H1 (cell line): ENCODE data around the gene ZNF273. TPM values are rescaled to one million over a fixed set of nuclear protein-coding genes. Genes with fewer than 3 reads are reported as not detected.

Experiments
- CTCF ChIA-PET: fragments of 300-600 bp; sonication (Branson Sonifier 250); formaldehyde crosslinking; loops from one replicate; lab custom pipeline; 2021; ENCODE audit not compliant: partially characterized antibody; lab: Charles Lee
- POLR2A ChIA-PET: fragments of 300-600 bp; sonication (Branson Sonifier 250); formaldehyde crosslinking; loops from one replicate; lab custom pipeline; 2021; ENCODE audit warnings: inconsistent platforms; ENCODE audit not compliant: partially characterized antibody; lab: Charles Lee
- DNase-seq, 2 experiments: peaks; one replicate each; pipeline versions ENCODE4 v3.0.0 to v3.0.0-alpha.2; 2010 to 2022; ENCODE audit warnings: low spot score in 2 of 2, low read depth in 1 of 2, mixed read lengths in 1 of 2
- FAIRE-seq: peaks from 2 replicates; lab custom pipeline; 2011; peaks lifted over from hg19 to GRCh38; lab: Jason Lieb, UNC
- H2AFZ ChIP-seq: 2 replicates; pipeline ENCODE4 v1.8.1; 2012; ENCODE audit warnings: low read length, inconsistent platforms
- H2AK5ac ChIP-seq: 2 replicates; pipeline ENCODE4 v1.6.1; 2013; ENCODE audit warnings: low read depth, low read length
- H2BK120ac ChIP-seq: replicated peaks from 2 replicates; pipeline ENCODE3; 2013; ENCODE audit warnings: low read depth, low read length, inconsistent platforms
- H2BK12ac ChIP-seq: 2 replicates; pipeline ENCODE4 v1.6.1; 2013; ENCODE audit warnings: low read depth, low read length
- H2BK15ac ChIP-seq: 2 replicates; pipeline ENCODE4 v1.6.1; 2013; ENCODE audit warnings: low read length
- H2BK20ac ChIP-seq: 2 replicates; pipeline ENCODE4 v1.6.1; 2013; ENCODE audit warnings: low read length
- H2BK5ac ChIP-seq: 2 replicates; pipeline ENCODE4 v1.6.1; 2013; ENCODE audit warnings: low read depth, low read length
- H3K14ac ChIP-seq: 2 replicates; pipeline ENCODE4 v1.6.1; 2013; ENCODE audit warnings: inconsistent platforms; ENCODE audit not compliant: insufficient read length
- H3K18ac ChIP-seq: 2 replicates; pipeline ENCODE4 v1.6.1; 2013; ENCODE audit warnings: low read length; ENCODE audit errors: extremely low read depth
- H3K23ac ChIP-seq: 2 replicates; pipeline ENCODE4 v1.6.1; 2013; ENCODE audit warnings: inconsistent platforms; ENCODE audit not compliant: insufficient read length
- H3K23me2 ChIP-seq: 2 replicates; pipeline ENCODE4 v1.6.1; 2013; ENCODE audit warnings: low read depth, low read length
- H3K27ac ChIP-seq: 2 replicates; pipeline ENCODE4 v1.6.1; 2011; ENCODE audit warnings: low read depth, low read length, inconsistent platforms
- H3K27me3 ChIP-seq, 4 experiments: replicated peaks in 1 of 4; 1 replicate in 1 of 4; 2 replicates in 3 of 4; pipeline versions ENCODE4 v1.6.1 to v1.8.1; 2011 to 2013; ENCODE audit warnings: low read length in 3 of 4, mild to moderate bottlenecking in 3 of 4, inconsistent platforms in 2 of 4, mixed read lengths in 2 of 4, moderate library complexity in 1 of 4; ENCODE audit not compliant: control insufficient read depth in 3 of 4, insufficient read depth in 3 of 4; ENCODE audit errors: extremely low read depth in 1 of 4
- H3K36me3 ChIP-seq, 4 experiments: 2 replicates each; pipeline versions ENCODE4 v1.6.1 to v1.8.1; 2011 to 2013; ENCODE audit warnings: mild to moderate bottlenecking in 4 of 4, low read length in 3 of 4, moderate library complexity in 2 of 4, control low read depth in 1 of 4, inconsistent platforms in 1 of 4; ENCODE audit not compliant: insufficient read depth in 4 of 4, control insufficient read depth in 2 of 4
- H3K4ac ChIP-seq: replicated peaks from 2 replicates; pipeline ENCODE3; 2013; ENCODE audit warnings: low read length, low read depth, mixed read lengths, inconsistent platforms; ENCODE audit not compliant: insufficient read length
- H3K4me1 ChIP-seq, 4 experiments: replicated peaks in 1 of 4; 1 replicate in 1 of 4; 2 replicates in 3 of 4; pipeline versions ENCODE4 v1.6.1 to v1.8.1; 2011 to 2013; ENCODE audit warnings: low read length in 3 of 4, inconsistent platforms in 2 of 4, mixed read lengths in 1 of 4; ENCODE audit not compliant: insufficient read depth in 4 of 4, control insufficient read depth in 3 of 4
- H3K4me2 ChIP-seq, 2 experiments: 2 replicates each; pipeline versions ENCODE4 v1.6.1 to v1.8.1; 2011 to 2013; ENCODE audit warnings: low read depth in 2 of 2, low read length in 2 of 2, control low read depth in 1 of 2, inconsistent platforms in 1 of 2, mild to moderate bottlenecking in 1 of 2; ENCODE audit not compliant: insufficient read depth in 1 of 2
- H3K4me3 ChIP-seq, 4 experiments: fragments of 200-600, 300-600 bp in 1 of 4; sonication (generic), shearing (Covaris generic), sonication (Bioruptor Twin) in 1 of 4; 2 replicates each; pipeline versions ENCODE4 v1.5.1 to v1.8.1; 2011 to 2016; ENCODE audit warnings: low read length in 4 of 4, low read depth in 3 of 4, control low read depth in 2 of 4, inconsistent platforms in 2 of 4, mild to moderate bottlenecking in 2 of 4, mixed read lengths in 1 of 4, moderate library complexity in 1 of 4; ENCODE audit not compliant: insufficient read depth in 2 of 4; ENCODE audit errors: extremely low read depth in 1 of 4
- H3K56ac ChIP-seq: replicated peaks from 2 replicates; pipeline ENCODE3; 2013; ENCODE audit warnings: low read depth, mild to moderate bottlenecking, mixed read lengths, low read length, inconsistent platforms; ENCODE audit not compliant: insufficient read length
- H3K79me1 ChIP-seq: 2 replicates; pipeline ENCODE4 v1.6.1; 2013; ENCODE audit warnings: low read depth, low read length, control low read depth
- H3K79me2 ChIP-seq, 2 experiments: 2 replicates each; pipeline versions ENCODE4 v1.6.1 to v1.8.1; 2012 to 2013; ENCODE audit warnings: low read length in 2 of 2, mild to moderate bottlenecking in 2 of 2, inconsistent platforms in 1 of 2; ENCODE audit not compliant: insufficient read depth in 2 of 2, control insufficient read depth in 1 of 2
- H3K9ac ChIP-seq, 4 experiments: replicated peaks in 1 of 4; 1 replicate in 1 of 4; 2 replicates in 3 of 4; pipeline versions ENCODE4 v1.6.1 to v1.8.1; 2011 to 2013; ENCODE audit warnings: low read depth in 3 of 4, low read length in 3 of 4, control low read depth in 2 of 4, mild to moderate bottlenecking in 2 of 4, moderate library complexity in 2 of 4, inconsistent platforms in 1 of 4; ENCODE audit errors: extremely low read depth in 1 of 4
- H3K9me3 ChIP-seq, 2 experiments: 2 replicates each; pipeline versions ENCODE4 v1.6.1 to v1.8.1; 2012 to 2013; ENCODE audit warnings: mild to moderate bottlenecking in 2 of 2, moderate library complexity in 2 of 2, control low read depth in 1 of 2, inconsistent platforms in 1 of 2, low read depth in 1 of 2, low read length in 1 of 2, mixed read lengths in 1 of 2; ENCODE audit not compliant: insufficient read depth in 2 of 2
- H4K20me1 ChIP-seq, 2 experiments: replicated peaks in 1 of 2; 2 replicates each; pipeline versions ENCODE3 to v1.8.1; 2011 to 2013; ENCODE audit warnings: inconsistent platforms in 2 of 2, low read length in 2 of 2, mild to moderate bottlenecking in 1 of 2; ENCODE audit not compliant: insufficient read depth in 2 of 2, control insufficient read depth in 1 of 2
- H4K5ac ChIP-seq: 2 replicates; pipeline ENCODE4 v1.6.1; 2013; ENCODE audit warnings: low read length, low read depth, mixed read lengths, inconsistent platforms; ENCODE audit not compliant: insufficient read length
- H4K8ac ChIP-seq: 2 replicates; pipeline ENCODE4 v1.8.0; 2013; ENCODE audit warnings: mild to moderate bottlenecking, moderate library complexity, low read length, inconsistent platforms; ENCODE audit not compliant: insufficient read depth; ENCODE audit errors: extremely low read depth
- H4K91ac ChIP-seq: replicated peaks from 2 replicates; pipeline ENCODE3; 2013; ENCODE audit warnings: low read length, mixed read lengths, inconsistent platforms; ENCODE audit not compliant: insufficient read length
- ATF3 ChIP-seq: IDR thresholded peaks from 2 replicates; pipeline ENCODE4 v1.6.1; 2011; ENCODE audit warnings: low read depth, mild to moderate bottlenecking, low read length; ENCODE audit not compliant: insufficient read depth
- BRCA1 ChIP-seq: IDR thresholded peaks from 2 replicates; pipeline ENCODE4 v1.6.1; 2012; ENCODE audit warnings: low read depth, low read length, improper control_type of control experiment
- CHD2 ChIP-seq: IDR thresholded peaks from 2 replicates; pipeline ENCODE4 v1.6.1; 2012; ENCODE audit warnings: low read length, improper control_type of control experiment
- NRF1 ChIP-seq: IDR thresholded peaks from 2 replicates; pipeline ENCODE4 v1.6.1; 2011; ENCODE audit warnings: mild to moderate bottlenecking, low read depth, low read length, improper control_type of control experiment
- POLR2A ChIP-seq, 2 experiments: IDR thresholded peaks; 1 replicate in 1 of 2; 2 replicates in 1 of 2; pipeline ENCODE4 v1.6.1; 2011; ENCODE audit warnings: low read depth in 2 of 2, low read length in 2 of 2, mild to moderate bottlenecking in 2 of 2; ENCODE audit errors: control extremely low read depth in 1 of 2
- RAD21 ChIP-seq, 2 experiments: IDR thresholded peaks in 1 of 2; conservative IDR thresholded peaks in 1 of 2; 2 replicates each; pipeline ENCODE4 v1.6.1; 2011; ENCODE audit warnings: low read depth in 2 of 2, low read length in 2 of 2, improper control_type of control experiment in 1 of 2, inconsistent platforms in 1 of 2, mild to moderate bottlenecking in 1 of 2, moderate library complexity in 1 of 2
- SAP30 ChIP-seq: fragments of 300-600 bp; sonication (generic); IDR thresholded peaks from 2 replicates; pipeline ENCODE4 v1.7.1; 2012; ENCODE audit warnings: low read length, moderate library complexity, mild to moderate bottlenecking, inconsistent platforms; ENCODE audit not compliant: insufficient read depth, insufficient replicate concordance
- SIRT6 ChIP-seq: IDR thresholded peaks from one replicate; pipeline ENCODE4 v1.7.1; 2012; ENCODE audit warnings: low read length, inconsistent platforms
- SP2 ChIP-seq: IDR thresholded peaks from 2 replicates; pipeline ENCODE4 v1.6.1; 2012; ENCODE audit warnings: mild to moderate bottlenecking, low read length, inconsistent platforms
- TAF1 ChIP-seq: IDR thresholded peaks from 2 replicates; pipeline ENCODE4 v1.6.1; 2011; ENCODE audit warnings: mild to moderate bottlenecking, low read depth, low read length
- TAF7 ChIP-seq: optimal IDR thresholded peaks from 2 replicates; pipeline ENCODE3; 2011; ENCODE audit warnings: low read depth, mild to moderate bottlenecking, inconsistent platforms, low read length, moderate library complexity, borderline replicate concordance
- TEAD4 ChIP-seq: IDR thresholded peaks from 2 replicates; pipeline ENCODE4 v1.6.1; 2012; ENCODE audit warnings: low read depth, low read length, inconsistent platforms, mixed read lengths
- YY1 ChIP-seq: IDR thresholded peaks from 2 replicates; pipeline ENCODE4 v1.6.1; 2011; ENCODE audit warnings: low read depth, mild to moderate bottlenecking, low read length
- WGBS, 2 experiments: shearing (Covaris generic) in 1 of 2; methylation state at CpG; one replicate each; pipeline versions ENCODE4 v1.1.6 to v1.1.7; 2013 to 2015; ENCODE audit warnings: low lambda C conversion rate in 2 of 2, mixed read lengths in 2 of 2, inconsistent platforms in 1 of 2, low coverage in 1 of 2, missing lambda C conversion rate in 1 of 2; ENCODE audit not compliant: insufficient replicate concordance in 2 of 2, insufficient coverage in 1 of 2, insufficient read length in 1 of 2; ENCODE audit errors: extremely low coverage in 1 of 2, missing lambda C conversion rate in 1 of 2; 5-methylcytosine and 5-hydroxymethylcytosine counted together
- polyA plus RNA-seq, 7 experiments: library from polyadenylated mRNA; depleted of rRNA in 3 of 7; stranded (reverse) in 5 of 7; unstranded in 2 of 7; fragments of >200 nt in 5 of 7; fragments of 200-250 nt in 2 of 7; gene quantifications; 1 replicate in 5 of 7; 2 replicates in 1 of 7; 4 replicates in 1 of 7; pipeline versions ENCODE4 v1.2.1 to v1.2.3, GENCODE V29; 2011 to 2013; ENCODE audit warnings: missing spikeins in 2 of 7, mixed read lengths in 2 of 7
- total RNA-seq: library from RNA; stranded (reverse); fragmentation: NEBNext Ultra II Directional; extraction: Animal tissue kit (Norgen Biotek cat#: 25700); gene quantifications from 2 replicates; pipeline ENCODE4 v1.2.1, GENCODE V29; 2021

The ZNF273 gene
- total and polyA plus RNA-seq, 2 of the 8 experiments (the other 6 are each of a cell fraction or from before 2014, with no cell fraction given): 6.2 to 23.2 TPM

GRCh38 chr7:64873155-64873500 lies 29.9 kb upstream of the ZNF273 start:
- Histone ChIP-seq H4K5ac (no peak overlapping the region), H3K9ac (no peak overlapping the region), H4K91ac (no peak overlapping the region), H4K20me1 (no peaks in the 10 kb centered on the region), H3K4me2 (no peak overlapping the region), H3K14ac (no peak overlapping the region), H2BK12ac (no peak overlapping the region), H3K4me1 (no peaks in the 10 kb centered on the region; a peak in 1 of 7 replicates), H3K79me1 (no peaks in the 10 kb centered on the region; the same call in 1 of the 2 replicates), H2BK20ac (no peak overlapping the region), H2AFZ (no peak overlapping the region), H3K27ac (no peak overlapping the region), H3K23me2 (0 out of 2 replicates have a peak, but pooled peaks cover 1% of the 10 kb centered on the region), H4K8ac (no peak overlapping the region), H3K27me3 (peaks cover 0 to 6% (median 5%) of the 10 kb centered on the region in 4 experiments; a peak in 5 of 7 replicates), H3K79me2 (no peaks in the 10 kb centered on the region), H3K4me3 (no peak overlapping the region), H3K4ac (no peak overlapping the region), H3K18ac (no peak overlapping the region), H3K36me3 (no peaks in the 10 kb centered on the region), H3K23ac (no peak overlapping the region), H2BK15ac (no peak overlapping the region), H2BK5ac (no peak overlapping the region), H2BK120ac (no peak overlapping the region), H3K9me3 (peaks cover 2 to 54% of the 10 kb centered on the region in 2 experiments; a peak in 2 of 4 replicates), H2AK5ac (no peak overlapping the region), H3K56ac (no peak overlapping the region)
- POLR2A ChIA-PET: no interaction called here
- DNase-seq (no peak), FAIRE-seq (no peak)
- CTCF ChIA-PET: no interaction called here
- WGBS, 2 experiments: 95% methylated on average over 10 of the region's 10 CpGs; no CpG with 5 or more reads in 1 of the 2 experiments
- TF ChIP-seq CHD2 (no peak), SP2 (no peak), SAP30 (no peak), BRCA1 (no peak), TEAD4 (no peak), POLR2A (IDR thresholded peaks at IDR 0.05; ENCODE audit: control extremely low read depth in 1 of 2, low read depth in 2 of 2, low read length in 2 of 2) (no peak), TAF1 (no peak), SIRT6 (no peak), NRF1 (no peak), YY1 (no peak), RAD21 (IDR thresholded peaks at IDR 0.05 in 1 of 2, conservative IDR thresholded peaks at IDR 0.05 in 1 of 2; ENCODE audit: low read depth in 2 of 2, low read length in 2 of 2) (no peak), TAF7 (no peak), ATF3 (no peak)
